ENCODE measurements around the gene KY.

DNA sequence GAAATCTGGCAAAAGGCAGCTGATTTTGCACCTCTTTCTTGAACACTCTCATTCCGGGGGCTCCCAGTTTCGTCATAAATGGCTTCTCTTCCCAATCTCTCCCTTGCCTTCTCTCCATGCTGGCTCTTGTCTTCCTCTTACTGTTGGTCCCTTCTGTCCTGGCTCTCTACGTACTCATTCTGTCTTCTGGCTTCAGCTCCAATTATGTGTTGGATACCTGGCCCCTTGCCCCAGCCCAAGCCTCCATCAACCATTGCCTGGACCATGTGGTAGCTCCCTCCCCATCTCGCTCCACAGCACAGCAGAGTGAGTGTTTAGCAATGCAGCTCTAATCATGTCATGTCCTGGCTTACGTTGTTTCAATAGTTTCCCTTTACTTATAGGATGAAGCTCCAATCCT lies 21.7 kb upstream of the KY start:
- TF ChIP-seq, protein P1, sequence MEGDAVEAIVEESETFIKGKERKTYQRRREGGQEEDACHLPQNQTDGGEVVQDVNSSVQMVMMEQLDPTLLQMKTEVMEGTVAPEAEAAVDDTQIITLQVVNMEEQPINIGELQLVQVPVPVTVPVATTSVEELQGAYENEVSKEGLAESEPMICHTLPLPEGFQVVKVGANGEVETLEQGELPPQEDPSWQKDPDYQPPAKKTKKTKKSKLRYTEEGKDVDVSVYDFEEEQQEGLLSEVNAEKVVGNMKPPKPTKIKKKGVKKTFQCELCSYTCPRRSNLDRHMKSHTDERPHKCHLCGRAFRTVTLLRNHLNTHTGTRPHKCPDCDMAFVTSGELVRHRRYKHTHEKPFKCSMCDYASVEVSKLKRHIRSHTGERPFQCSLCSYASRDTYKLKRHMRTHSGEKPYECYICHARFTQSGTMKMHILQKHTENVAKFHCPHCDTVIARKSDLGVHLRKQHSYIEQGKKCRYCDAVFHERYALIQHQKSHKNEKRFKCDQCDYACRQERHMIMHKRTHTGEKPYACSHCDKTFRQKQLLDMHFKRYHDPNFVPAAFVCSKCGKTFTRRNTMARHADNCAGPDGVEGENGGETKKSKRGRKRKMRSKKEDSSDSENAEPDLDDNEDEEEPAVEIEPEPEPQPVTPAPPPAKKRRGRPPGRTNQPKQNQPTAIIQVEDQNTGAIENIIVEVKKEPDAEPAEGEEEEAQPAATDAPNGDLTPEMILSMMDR (IDR thresholded peaks at IDR 0.05 in 4 of 5, conservative IDR thresholded peaks at IDR 0.05 in 1 of 5), result no peak
- no peak for TF ChIP-seq POLR2A (IDR thresholded peaks at IDR 0.05)

All from gastrocnemius medialis (tissue), 4 donors.